Choroid plexus epithelial cell (primary cell): ENCODE measurements around the gene B4GALNT2.

Source experiments
- DNase-seq: peaks from one replicate; pipeline ENCODE4 v3.0.0-alpha.2; 2010; ENCODE audit warnings: low read depth
- H3K4me3 ChIP-seq: 2 replicates; pipeline ENCODE4 v1.5.1; 2011; ENCODE audit warnings: low read depth, mild to moderate bottlenecking, control low read depth, low read length, moderate library complexity
- CTCF ChIP-seq: conservative IDR thresholded peaks from 2 replicates; pipeline ENCODE4 v1.5.1; 2011; ENCODE audit warnings: low read depth, mild to moderate bottlenecking, control low read depth, inconsistent platforms, low read length, moderate library complexity

B4GALNT2 gene

GRCh38 chr17:49200423-49201083 is 68.0 kb downstream of the B4GALNT2 start:
- no peak for TF ChIP-seq CTCF

GRCh38 chr17:49201481-49201927 is 68.9 kb downstream of the B4GALNT2 start:
- peak; percentile 31 for DNase-seq
- no peak for TF ChIP-seq CTCF

More at GRCh38 chr17:49200423-49201083, 68.0 kb downstream of the B4GALNT2 start:
- no peak for DNase-seq
- H3K4me3 ChIP-seq, result no peak overlapping the region

GRCh38 chr17:49203796-49204195 is 71.2 kb downstream of the B4GALNT2 start:
- no peak overlapping the region for H3K4me3 ChIP-seq
- no peak for TF ChIP-seq CTCF
- no peak for DNase-seq

More at GRCh38 chr17:49201481-49201927, 68.9 kb downstream of the B4GALNT2 start:
- H3K4me3 ChIP-seq, result no peak overlapping the region

- TF ChIP-seq CTCF, result no peak
- DNase-seq, result no peak
- no peak overlapping the region for H3K4me3 ChIP-seq
Measured at GRCh38 chr17:49204516-49204915, 71.9 kb downstream of the B4GALNT2 start.

GRCh38 chr17:49209061-49209571 is 76.5 kb downstream of the B4GALNT2 start:
- TF ChIP-seq CTCF, result no peak
- DNase-seq, result no peak
- H3K4me3 ChIP-seq, result no peak overlapping the region

GRCh38 chr17:49210158-49211029 is 77.8 kb downstream of the B4GALNT2 start, which contains the start of the genes ABI3 and GNGT2:
TSS of gene ABI3 (plus strand) at chr17:49210707. CDS start at chr17:49210725, 18 bp downstream.
TSS of gene GNGT2 (minus strand) at chr17:49210574. CDS start at chr17:49207422, 3,152 bp downstream.
- no peak for TF ChIP-seq CTCF
- peak within 1 kb of the TSS; percentile 44 for H3K4me3 ChIP-seq
- DNase-seq, result peak; percentile 46
